Stimulated activated naive CD4-positive, alpha-beta T cell treated with Interleukin-2 at 50 U/mL for 16 hours (primary cell): ENCODE measurements around the gene LPO.
A peak's percentile ranks its signal among the peaks of the same experiment; 100 is the strongest.

ENCODE experiments used
- DNase-seq: peaks from one replicate; lab custom pipeline; 2025; lab: John Stamatoyannopoulos, UW

Gene LPO

DNA sequence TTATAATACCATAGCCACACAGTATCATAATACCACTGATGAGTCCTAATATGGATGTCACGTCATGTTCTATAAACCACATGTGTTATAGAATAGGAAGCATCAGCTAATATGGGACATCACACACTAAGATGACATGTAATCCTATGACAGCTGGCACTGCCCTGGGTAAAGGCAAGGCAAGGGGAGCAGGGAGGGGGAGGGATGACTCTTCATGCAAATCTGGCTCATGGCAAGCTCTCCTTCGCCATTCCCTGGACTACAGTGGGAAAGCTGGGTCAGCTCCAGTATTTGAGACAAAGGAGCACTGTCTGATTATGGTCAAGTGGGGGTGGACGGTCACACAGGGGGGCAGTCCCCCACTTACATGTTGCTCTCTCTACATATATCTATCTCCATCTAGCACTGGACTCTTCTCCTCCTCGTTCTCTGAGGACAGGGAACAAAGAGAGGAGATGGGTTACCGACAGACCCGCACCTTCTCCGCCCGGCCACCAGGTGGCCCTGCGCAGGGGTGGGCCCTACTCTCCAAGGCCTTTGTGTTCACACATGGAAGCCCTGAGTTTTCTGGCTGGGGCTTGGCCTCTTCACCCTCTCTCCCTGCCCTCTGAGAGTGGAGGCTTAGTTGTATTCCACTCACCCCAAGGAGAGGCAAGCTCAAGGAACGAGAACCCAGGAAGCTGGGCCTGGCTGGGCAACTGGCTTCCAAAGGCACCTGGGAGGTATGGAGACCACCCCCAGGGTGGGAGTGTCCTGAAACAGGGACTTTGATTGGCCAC, 65.8 kb downstream of the LPO start:
- peak; percentile 40 for DNase-seq

DNA sequence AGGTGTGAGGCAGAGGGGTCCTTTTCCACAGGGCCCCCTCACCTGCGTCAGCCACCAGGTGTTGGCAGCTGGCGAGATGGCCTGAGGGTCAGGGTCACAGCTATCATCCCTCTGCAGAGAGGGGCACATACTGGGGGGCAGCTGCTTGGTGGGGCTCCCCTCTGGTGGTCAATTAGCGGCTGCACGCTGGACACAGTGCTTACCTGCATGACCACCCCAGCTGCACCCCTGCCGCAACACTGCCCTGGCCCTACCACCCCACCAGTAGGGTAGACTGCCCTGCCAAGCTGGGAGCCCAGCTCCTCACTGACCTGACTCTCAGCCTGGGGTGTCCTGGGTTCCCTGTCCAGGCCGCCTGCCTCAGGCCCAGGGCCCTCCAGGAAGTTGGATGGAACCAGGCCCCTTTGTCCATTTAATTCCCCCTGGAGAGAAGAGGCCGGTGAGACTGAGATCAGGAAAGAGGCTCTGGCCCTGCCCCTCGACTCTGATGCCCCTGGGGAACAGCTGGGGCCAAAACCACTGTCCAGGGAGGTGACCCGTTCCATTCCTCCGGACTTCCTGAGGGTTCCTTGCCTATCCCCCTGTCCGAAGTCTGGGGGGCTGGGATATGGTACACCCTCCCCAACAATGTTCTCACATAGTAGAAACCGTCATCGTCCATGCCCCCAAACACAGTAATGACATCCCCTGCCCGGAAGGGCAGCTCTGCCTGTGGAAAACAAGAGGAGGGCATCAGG, 66.5 kb downstream of the LPO start:
- no peak for DNase-seq

DNA sequence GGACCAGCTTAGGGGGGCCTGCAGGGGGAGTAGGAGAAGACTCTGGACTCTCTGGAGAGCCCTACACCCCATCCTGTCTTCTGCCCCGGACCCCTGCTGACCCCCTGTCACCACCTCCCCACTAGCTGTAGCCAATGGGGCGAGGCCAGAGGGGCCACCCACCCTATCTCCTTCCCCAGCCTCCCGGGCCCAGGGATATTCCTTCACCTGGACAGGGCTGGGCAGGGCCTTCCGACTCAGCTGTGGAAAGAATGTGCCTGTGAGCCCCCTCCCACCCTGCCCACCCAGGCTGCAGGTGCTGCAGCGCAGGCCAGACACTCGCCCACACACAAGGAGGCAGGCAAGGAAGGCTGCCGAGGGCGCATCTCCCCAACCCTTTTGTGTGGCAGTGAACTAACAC, 67.2 kb downstream of the LPO start:
- no peak for DNase-seq

DNA sequence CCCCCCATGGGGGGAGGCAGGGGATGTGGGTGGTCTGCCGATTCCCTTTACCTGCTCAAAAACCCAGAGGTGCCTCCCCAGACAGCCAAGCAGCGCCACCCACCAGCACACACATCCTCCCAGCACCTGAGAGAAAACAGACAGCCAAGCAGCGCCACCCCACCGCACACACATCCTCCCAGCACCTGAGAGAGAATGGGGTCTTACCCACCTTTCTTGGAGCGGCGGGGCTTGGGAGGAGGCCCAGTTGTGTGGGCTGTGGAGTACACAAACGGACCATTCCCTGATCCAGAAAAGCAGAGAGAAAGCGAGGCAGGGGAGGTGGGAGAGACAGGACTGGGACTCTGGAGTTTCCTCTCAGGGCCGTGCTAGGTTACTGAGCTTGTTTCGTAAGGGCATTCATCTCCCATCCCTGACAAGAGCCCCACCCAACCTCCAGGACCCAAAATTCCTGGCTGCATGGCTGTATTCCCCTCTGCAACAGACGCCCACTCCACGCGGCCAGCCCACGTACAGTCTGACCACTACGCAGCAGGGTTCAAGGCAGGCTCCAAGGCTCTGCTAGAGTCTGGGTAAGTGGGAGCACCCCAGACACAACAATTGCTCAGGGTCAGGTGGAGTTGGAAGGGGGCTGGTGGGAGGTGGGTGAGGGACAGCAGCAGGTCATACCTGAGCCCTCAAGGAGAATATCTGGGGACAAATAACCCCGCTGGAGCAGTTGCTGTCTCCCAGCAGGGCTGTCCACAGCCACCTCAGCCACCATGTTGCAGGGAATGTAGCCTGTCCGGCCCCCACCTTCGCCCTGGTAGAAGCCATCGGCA, 68.0 kb downstream of the LPO start:
- no peak for DNase-seq

DNA sequence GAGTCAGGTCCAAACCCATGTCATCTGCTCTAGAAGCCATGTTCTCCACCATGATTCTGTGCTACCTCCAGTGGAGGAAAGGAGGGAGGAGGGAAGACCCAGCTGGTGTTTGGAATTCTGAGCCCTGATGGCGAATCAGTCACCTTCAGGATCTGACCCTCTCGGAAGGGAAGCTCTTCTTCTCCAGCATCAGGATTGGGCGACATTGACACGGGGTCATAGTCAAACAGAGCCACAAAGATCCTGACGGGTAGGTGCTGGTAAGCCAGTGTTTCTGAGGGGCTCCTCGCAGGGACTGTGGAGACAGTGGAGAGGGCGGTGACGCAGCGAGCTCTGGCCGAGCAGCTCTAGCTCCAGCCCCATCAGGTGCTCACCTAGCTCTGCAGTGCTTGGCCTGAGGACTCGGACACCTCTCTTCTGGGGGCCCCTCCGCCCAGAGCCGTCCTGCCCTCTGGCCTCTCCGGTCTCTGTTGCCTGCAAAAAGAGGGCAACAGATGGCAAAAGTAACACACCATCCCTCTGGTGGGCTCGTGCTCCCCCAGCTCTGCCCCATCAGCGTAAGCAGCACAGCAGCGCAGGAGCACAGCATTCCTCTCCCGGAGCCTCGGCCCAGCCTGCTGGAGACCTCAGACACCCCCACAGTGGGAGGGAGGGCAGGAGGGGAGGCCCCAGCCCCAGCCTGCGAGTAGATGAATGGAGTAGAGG, 69.2 kb downstream of the LPO start:
- no peak for DNase-seq

DNA sequence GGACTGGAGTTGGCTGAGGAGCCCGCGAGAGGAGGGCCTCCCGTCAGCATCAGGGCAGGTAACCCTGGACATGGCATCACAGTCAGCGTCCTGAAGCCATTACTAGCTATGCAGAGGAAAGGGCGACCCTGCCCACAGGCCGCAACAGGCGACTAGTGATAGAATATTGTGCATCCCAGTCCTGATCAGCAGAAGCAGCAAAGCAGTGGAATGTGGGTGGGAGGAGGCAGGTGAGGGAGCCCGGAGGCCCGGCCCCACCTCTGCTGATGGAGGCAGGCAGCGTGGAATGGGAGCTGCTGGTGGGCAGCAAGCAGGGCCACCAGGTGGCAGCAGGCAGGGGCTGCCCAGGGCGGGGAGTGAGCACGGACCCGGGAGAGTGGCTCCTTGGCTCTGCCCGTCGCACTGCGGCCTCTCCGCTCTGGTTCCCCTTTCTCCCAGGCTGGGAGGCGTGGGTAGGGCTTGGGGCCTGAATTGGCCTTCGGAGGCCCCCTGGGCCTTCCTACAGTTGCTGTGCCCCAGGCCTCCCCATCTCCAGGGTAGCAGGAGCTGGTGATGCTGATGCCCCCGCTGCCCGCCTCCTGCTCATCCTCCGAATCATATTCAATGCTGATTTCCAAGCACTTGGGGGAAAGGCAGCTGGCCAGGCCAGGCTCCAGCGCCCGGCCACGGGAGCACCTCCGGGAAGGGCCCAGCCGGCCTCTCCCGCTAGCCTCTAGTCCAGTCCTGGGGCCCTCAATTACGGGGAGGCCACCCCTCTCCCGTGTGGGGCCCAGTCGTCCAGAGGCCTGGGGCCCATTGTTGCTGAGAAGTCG, 70.0 kb downstream of the LPO start:
- no peak for DNase-seq

DNA sequence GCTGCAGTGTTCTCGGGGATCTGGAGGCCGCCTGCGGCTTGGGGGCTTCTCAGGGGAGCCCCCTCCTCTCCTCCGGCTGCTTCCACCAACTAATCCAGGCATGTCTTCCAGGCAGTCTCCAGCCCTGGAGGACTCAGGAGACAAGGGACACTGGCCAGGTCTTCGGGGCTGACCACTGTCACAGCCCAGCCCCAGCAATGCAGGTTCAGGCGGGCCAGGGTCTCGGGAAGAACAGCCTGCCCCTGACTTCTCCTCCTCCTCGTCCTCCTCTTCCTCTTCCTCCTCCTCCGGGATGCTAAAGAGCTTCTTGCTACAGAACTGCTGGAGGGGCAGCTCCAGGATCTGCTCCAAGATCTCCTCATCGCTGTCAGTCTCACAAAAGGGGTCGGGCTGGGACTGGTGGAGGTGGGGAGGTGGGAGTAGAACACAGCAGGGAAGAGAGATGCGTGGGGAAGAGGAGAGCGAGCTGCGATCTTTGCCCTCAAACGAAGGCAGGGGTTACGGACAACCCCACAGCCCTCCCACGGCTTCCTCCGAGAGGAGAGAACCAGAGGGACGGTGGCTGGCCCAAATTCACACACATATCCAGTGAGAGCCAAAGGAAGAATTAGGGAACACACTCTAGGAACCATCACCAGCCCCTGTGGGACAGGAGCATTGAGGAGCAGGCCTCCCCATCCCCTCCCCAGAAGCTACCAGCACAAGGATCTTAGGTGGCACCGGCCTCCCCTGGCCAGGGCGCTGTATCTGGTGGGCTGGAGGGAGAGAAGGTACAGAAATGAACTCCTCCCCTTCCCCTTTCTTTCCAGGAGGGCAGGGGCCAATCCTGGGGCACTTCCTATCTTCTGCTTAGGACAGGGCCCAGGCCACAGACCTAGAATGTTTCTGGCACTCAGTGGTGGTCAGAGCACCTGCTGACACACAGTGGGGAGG, 70.9 kb downstream of the LPO start:
- DNase-seq: no peak

DNA sequence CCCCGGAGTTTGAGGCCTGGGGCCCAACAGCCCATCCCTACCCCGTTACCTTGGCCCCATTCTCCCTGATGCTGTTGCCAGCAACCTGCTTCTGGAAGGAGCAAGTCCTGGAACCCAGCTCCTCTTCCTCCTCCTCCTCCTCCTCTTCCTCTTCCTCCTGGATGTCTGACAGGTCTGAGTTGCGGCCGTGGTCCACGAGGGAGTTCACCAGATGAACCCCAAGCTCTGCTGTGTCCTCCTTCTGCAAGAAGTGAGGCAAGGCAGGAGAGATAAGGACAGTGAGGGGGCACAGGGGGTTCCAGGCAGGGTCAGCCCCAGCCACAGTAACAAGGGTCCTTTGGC, 71.5 kb downstream of the LPO start:
- DNase-seq: no peak

DNA sequence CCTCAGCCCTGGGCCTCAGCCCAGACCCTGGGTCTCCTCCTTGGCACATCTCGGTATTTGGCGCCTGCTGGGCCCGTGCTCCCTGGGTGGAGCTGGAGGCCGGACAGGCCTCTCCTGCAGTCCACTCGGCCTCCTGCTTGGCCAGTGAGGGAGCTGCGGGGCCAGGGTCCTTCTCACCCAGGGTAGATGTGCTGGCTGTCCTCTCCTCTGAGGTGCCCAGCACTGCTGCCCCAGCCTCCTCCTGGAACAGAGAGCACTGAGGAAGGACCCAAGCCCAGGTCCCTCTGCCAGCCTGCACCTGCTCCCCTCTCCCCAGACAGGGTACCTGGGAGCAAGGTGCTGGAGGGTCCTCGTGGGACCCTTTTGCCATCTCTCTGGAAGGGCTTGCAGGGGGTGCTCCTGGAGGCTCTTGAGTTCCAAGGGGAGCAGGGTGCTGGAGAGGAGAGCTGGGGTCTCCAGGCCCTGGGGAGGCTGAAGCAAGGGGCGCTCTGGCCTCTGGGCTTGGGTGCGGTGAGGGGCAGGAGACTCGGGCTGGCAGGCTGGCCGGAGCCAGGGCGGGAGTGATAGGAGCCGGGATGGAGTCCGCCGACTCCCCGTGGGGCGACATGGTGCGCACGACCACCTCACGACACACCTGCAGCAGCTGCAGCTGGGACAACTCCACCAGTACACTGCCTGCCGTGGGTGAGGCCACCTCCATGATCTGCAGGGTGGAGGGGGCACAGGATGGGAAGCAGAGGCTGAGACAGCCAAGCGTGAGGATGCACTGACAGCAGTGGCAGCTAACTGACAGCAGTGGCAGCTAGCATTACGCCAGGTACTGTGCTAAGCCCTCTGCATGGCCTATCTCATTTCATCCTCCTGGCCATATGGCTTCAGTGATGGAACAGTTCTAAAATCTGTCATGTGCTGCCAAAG, 72.4 kb downstream of the LPO start:
- DNase-seq: no peak

DNA sequence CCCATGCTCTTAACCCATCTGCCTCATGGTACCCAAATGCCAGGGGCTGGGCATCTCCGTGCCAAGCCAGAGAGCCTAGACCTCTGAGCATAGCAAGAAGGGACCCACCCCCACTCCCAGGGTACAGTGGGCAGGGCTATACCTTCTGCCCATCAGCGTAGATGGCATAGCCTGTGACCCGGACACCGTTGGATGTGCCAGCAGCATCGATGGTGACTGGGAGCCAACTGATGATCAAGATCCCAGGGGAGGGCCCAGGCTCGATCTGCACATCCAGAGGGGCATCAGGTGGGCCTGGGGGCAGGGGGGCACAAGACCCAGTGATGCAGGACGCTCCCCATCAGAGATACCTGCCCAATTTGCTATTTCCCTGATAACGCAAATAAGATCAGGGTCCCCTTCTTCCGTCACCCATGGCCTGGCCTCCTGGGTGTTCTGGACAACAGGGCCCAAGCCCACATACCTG, 73.1 kb downstream of the LPO start:
- DNase-seq: no peak

DNA sequence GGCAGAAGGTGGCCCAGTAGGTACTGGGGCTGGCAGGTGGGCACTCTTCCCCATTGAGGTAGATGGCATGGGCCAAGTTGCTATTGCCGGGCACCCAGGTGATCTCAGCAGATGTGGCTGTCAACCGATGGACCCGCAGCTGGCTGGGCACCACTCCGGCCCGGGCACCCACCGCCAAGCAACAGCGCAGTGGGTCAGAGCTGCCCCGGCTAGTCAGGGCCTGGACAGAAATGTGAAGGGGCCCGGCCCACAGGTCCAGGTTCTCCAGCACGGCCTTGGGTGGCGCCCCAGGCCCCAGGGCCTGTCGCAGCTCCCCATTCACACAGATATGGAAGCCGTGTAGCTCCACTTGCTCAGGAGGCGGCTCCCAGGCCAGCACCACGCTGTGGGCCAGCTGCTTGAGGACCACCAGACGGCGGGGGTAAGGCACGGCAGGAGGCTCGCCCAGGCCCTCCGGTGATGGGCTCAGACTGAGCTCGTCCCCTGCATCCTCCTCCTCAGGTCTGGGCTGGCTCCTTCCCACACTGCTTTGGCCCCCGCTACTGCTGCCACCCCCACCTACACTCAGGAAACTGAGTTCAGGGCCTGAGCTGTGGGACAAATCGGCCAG, 73.7 kb downstream of the LPO start:
- no peak for DNase-seq

DNA sequence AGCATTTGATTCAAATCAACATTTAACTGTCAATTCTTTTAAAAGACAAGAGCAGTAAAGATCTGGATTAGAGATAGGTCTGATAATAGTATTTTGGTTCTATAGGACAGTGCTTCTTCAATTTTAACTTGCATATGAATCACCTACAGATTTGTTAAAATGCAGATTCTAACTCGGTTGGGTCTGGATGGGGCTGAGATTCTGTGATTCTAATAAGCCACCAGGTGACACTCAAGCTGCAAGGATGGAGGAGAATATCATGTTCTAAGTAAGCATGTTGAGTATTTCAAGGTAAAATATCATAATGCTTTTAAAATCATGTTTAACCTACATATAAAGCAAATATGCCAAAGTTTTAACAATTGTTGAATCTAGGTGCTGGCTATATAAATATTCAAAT, 74.4 kb downstream of the LPO start:
- no peak for DNase-seq

DNA sequence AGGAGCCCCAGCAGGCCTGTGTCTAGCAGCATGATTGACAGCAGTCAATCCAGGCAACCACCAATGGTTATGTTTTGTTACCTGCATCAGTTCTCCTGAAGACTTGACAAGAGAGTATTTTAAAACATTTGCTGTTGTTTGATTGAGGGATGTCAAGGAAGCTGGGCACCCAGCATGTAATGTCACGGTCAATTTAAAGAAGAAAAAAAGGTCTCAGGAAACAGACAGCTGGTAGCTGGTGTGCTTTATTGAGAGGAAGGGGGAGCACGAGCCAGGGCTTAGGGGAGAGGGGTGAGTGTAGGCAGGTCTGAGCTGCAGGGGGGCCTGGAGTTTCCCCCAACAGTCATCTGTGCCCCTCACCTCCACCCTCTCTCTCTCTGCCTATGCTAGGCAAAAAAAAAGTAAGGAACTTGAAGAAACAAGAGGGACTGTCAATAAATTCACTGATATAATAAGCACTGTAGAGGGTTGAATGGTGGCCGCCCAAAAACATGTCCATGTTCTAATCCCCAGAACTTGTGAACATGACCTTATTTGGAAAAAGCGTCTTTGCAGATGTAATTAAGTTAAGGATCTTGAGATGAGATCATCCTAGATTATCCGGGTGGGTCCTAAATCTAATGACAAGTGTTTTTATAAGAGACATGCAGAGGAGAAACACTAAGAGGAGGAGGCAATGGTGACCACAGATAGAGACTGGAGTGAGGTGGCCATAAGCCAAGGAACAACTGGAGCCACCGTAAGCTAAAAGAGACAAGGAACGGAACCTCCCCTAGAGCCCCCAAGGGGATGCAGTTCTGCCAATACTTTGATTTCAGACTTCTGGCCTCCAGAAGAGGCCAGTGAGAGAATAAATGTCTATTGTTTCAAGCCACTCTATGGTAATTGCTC, 75.7 kb downstream of the LPO start:
- no peak for DNase-seq

DNA sequence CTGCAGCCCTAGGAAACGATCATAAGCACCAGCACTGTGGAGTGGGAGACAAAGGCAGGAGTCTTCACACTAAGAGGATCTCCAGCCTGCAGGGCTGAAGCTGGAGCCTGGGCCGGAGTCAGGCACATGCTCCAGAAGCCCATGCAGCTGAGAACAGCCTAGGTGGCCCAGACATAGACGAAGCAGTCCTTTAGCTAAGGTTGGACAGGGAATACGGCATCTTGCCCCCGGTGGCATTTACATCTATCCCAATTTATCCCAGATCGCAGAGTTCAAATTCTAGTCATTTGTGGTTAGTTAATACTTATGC, 76.3 kb downstream of the LPO start:
- DNase-seq: no peak

DNA sequence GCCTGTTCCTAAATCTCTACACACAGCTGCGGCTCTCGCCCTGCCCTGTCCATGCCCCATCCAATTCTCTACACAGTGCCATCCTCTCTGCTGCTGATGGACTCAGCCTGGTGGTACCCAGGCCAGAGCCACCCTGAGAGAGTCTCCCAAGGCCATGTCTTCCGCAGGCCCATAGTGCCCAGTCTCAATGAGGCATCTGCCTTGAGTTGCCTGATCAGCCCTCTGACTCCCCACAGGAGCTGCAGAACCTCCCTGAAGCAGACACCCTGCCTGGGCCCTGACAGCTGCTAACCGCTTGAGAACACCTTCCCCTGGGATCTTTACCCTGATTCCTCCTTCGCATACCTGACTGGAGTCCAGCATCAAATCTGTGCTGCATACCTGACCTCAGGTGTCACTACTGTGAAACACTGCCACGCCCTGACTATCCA, 76.9 kb downstream of the LPO start:
- no peak for DNase-seq

DNA sequence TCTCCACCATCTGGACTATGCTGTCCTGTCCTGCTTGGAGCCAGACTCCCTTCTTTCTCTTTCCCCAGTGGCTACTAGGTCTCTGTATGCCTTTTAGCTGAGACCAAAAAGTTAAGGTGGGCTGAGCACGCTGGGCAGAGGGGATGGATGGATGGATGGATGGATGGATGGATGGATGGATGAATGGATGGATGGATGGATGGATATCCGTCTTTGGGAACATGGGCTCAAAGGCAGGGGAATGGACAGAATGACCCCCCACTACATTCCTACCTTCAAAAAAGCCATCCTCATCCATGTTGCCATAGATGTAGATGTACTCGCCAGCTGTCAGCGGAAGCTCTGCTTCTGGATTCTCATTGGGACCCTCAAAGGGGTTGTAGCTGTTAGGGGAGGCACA, 77.4 kb downstream of the LPO start:
- DNase-seq: no peak

DNA sequence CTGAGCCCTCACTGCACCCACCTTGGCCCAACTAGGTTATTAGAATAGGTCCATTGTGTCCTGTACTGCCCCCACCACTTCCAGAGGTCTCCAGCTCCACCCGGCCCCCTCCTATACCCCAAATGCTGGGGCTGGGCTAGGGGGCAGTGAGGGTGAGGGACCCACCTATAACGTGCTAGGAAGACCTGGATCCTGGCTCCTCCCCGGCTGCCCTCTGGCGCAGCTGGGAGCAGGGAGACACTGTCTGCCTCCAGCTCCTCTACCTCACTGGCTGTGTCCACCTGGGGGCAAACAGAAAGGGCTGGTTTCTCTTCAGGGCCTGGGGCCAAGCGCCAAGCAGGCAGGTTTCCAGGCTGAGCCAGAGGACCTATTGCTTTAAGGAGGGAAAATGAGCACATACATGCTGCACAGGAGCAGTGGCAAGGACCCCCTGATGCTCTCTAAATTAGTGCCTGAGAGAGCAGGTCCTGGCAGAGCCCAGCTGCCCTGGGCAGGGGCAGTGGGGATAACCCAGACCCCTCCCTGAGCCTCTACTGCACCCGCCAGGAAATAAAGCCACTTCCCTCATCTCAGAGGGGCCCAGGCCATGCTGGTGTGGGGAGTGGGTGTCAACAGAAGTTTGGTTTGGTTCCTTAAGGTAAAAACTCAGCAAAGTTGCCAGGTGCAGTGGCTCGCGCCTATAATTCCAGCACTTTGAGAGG, 78.0 kb downstream of the LPO start:
- DNase-seq: no peak
